ENCODE data around the gene DDX31.
A peak's percentile ranks its signal among the peaks of the same experiment; 100 is the strongest.

DNA sequence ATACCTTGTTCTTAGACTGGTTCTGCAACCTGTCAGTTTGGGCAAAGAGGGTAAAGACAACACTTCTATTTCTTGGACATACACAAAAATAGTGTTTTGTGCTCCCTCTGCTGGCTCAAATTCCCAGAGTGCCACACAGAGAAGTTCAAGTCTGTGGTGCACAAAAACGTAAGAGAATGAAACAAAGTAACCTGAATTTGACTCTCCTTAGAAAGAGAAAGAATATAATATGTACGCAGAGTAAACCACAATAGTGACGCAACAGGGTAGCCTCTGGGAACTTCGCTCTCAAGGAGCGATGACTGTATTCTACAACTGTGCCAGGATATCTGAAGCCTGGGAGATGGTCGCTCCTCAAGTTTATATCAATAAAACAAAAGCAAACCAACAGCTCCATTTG, 18.5 kb downstream of the DDX31 start:
- TF ChIP-seq EZH2 (IDR thresholded peaks at IDR 0.05; ENCODE audit: low read length, unreplicated experiment): no peak
- TF ChIP-seq, protein P1, sequence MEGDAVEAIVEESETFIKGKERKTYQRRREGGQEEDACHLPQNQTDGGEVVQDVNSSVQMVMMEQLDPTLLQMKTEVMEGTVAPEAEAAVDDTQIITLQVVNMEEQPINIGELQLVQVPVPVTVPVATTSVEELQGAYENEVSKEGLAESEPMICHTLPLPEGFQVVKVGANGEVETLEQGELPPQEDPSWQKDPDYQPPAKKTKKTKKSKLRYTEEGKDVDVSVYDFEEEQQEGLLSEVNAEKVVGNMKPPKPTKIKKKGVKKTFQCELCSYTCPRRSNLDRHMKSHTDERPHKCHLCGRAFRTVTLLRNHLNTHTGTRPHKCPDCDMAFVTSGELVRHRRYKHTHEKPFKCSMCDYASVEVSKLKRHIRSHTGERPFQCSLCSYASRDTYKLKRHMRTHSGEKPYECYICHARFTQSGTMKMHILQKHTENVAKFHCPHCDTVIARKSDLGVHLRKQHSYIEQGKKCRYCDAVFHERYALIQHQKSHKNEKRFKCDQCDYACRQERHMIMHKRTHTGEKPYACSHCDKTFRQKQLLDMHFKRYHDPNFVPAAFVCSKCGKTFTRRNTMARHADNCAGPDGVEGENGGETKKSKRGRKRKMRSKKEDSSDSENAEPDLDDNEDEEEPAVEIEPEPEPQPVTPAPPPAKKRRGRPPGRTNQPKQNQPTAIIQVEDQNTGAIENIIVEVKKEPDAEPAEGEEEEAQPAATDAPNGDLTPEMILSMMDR (conservative IDR thresholded peaks at IDR 0.05; ENCODE audit: low read depth, low read length): peak; percentile 74
- no peak for TF ChIP-seq EZH2phosphoT487 (IDR thresholded peaks at IDR 0.05; ENCODE audit: borderline replicate concordance, low read length)
